ENCODE data around the gene FHIT.
"Not testable (repeated sequence)": the region's sequence is repeated elsewhere in the genome, so short reads cannot be mapped to it uniquely, and the experiment has no call there.

The FHIT gene

GRCh38 chr3:59818919-59819300, 1432.3 kb downstream of the FHIT start:
- DNase-seq (ENCODE audit: low read depth in 1 of 2, low spot score in 1 of 2): no peak

- DNase-seq (ENCODE audit: low read depth in 1 of 2, low spot score in 1 of 2): no peak
Observed at GRCh38 chr3:59818033-59818918, 1433.0 kb downstream of the FHIT start.

DNA sequence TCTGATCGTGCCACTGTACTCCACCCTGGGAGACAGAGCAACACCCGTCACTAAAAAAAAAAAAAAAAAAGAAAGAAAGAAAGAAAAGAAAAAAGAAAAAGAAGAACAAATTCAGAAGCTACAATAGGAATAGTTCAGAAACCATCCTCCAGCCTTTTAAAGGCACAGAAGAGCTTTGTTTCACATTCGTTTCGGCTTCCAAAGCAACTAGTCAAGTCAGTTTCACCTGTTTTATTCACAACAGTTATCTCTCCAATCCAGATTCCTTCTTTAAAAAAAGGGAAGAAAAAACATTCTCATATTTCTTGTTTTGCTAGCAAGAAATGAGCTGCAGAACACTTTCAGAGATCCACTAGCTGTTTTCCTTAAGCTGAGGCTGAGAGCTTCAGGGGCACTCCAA, 1433.7 kb downstream of the FHIT start:
- DNase-seq (ENCODE audit: low read depth in 1 of 2, low spot score in 1 of 2): no peak

- no peak for DNase-seq (ENCODE audit: low read depth in 1 of 2, low spot score in 1 of 2)
Observed at GRCh38 chr3:59816312-59816711, 1434.9 kb downstream of the FHIT start.

GRCh38 chr3:59813148-59813538, 1438.1 kb downstream of the FHIT start:
- DNase-seq (ENCODE audit: low read depth in 1 of 2, low spot score in 1 of 2): no peak

- DNase-seq (ENCODE audit: low read depth in 1 of 2, low spot score in 1 of 2): no peak
Observed at GRCh38 chr3:59812237-59813147, 1438.8 kb downstream of the FHIT start.

- no peak for DNase-seq (ENCODE audit: low read depth in 1 of 2, low spot score in 1 of 2)
Observed at GRCh38 chr3:59811160-59811559, 1440.1 kb downstream of the FHIT start.

DNA sequence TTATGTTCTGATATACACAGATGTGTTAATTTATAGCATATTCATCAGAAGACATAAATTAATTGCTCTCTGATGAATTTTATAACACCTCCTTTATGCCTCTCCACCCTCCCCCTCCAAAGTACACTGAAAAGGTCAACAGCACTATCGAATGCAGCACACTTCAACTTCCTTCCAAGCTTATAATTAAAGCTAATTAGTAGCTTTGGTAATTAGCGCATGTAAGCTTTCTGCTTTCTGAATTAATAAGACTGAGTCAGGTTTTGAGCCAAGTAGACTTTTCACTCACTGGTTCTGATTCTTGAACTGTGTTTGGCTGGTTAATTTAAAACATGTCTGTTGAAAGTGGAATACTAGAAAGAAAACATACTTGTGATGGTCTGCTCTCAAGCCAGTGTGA, 1440.6 kb downstream of the FHIT start:
- no peak for DNase-seq (ENCODE audit: low read depth in 1 of 2, low spot score in 1 of 2)

DNA sequence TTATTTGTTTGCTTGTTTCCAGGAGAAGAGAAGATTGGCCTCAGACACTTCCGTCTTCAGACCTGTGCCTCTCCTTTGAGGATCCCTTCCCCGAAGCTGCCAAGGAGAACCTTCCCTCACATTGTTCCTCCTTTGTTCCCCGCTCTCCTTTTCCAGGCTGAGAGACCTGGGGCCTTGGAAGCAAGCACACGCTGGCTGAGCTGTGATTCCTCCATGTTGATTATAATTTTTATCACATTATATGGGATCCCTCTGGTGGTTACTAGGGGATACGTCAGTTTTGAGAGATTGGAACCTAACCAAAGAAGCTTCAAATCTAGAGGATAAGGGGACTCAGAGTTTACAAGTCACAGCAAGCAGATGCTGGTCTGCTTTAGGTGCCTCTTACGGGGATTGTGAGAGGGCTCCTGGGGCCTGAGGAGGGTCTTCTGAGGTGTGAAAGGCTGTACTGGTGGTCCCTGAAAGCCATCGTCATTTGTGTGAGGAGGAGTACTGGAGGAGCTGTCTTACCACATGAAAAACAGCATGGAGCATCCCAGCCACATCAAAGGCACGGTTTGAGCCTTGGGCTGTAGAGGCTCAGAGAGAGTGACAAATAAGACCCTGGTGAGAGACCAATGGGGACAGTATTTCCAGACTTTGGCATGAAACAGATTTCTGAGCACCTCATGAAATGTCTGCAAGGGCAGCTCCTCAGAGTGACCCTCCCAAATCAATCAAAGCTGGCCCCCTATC, 1441.4 kb downstream of the FHIT start:
- DNase-seq (ENCODE audit: low read depth in 1 of 2, low spot score in 1 of 2): no peak

- DNase-seq (ENCODE audit: low read depth in 1 of 2, low spot score in 1 of 2): no peak
Observed at GRCh38 chr3:59809016-59809415, 1442.2 kb downstream of the FHIT start.

GRCh38 chr3:59808446-59808845, 1442.8 kb downstream of the FHIT start:
- DNase-seq (ENCODE audit: low read depth in 1 of 2, low spot score in 1 of 2): no peak

- DNase-seq (ENCODE audit: low read depth in 1 of 2, low spot score in 1 of 2): no peak
Observed at GRCh38 chr3:59803268-59803667, 1448.0 kb downstream of the FHIT start.

- DNase-seq (ENCODE audit: low read depth in 1 of 2, low spot score in 1 of 2): not testable (repeated sequence)
Observed at GRCh38 chr3:59802453-59802852, 1448.8 kb downstream of the FHIT start.

DNA sequence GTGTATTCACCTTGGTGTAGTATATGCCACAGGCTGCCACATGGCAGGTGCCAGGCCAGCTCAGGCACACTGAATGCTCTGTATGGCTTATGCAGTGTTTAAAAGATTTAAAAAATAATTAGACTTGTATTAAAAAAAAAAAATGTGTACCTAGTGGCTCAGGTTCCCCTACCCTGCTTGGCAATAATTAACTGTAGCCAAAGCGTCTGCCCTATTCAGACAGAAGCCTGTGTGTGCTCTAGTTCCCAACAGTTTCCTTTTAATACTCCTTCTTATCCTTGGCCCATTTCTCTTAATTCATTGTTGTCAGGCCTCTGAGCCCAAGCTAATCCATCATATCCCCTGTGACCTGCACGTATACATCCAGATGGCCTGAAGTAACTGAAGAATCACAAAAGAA, 1449.2 kb downstream of the FHIT start:
- no peak for DNase-seq (ENCODE audit: low read depth in 1 of 2, low spot score in 1 of 2)

DNA sequence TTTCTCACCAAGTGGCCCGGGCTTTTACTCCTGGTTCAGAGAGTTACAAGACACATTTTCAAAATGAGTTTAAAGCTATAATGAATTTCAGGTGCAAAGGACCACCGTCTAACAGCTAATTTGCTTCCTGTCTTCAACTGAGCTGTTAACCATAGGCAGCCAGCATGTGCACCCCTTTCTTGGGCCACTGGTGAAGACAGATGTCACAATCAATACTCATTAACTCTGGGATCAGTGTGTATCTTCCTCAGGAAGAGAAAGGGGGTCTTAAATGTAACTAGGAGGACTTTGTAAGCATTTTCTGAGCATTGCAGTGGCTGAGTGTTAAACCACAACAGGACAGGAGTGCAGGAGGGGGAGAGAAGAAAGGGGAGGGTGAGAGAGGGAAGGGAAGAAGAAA, 1450.8 kb downstream of the FHIT start:
- no peak for DNase-seq (ENCODE audit: low read depth in 1 of 2, low spot score in 1 of 2)

DNA sequence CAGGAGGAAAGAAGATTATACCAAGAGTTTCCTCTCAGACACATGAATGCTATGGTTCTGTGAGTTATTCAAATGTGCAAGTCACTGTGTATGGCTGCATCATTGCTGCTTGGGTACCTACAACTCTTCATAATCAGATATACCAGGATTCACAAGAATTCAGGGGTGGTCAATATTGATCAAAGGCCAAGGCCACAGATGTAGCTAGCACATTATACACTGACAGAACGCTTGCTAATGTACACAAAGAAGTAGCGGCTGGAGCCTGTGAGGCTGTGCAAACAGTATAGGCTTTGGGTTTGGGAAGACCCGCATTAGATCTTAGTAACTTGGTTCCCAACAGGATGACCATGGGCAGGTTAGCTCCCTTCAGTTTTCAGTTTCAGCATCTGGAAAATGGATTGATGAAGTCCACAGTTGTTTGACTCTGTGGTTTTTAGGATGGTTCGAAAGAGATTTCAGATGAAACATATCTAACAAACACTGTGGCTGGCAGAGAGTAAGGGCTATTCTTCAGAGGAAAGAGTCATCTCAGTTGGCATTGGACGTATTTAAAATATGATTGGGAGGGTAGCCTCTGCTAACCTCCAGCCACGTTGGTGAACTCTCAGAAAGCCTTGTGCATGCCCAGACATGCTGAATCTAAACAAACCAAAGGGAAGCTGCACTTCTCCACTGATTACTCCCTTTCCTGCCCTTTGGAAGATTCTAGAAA, 1452.7 kb downstream of the FHIT start:
- DNase-seq (ENCODE audit: low read depth in 1 of 2, low spot score in 1 of 2): no peak

- DNase-seq (ENCODE audit: low read depth in 1 of 2, low spot score in 1 of 2): no peak
Observed at GRCh38 chr3:59797533-59797932, 1453.7 kb downstream of the FHIT start.

- no peak for DNase-seq (ENCODE audit: low read depth in 1 of 2, low spot score in 1 of 2)
Observed at GRCh38 chr3:59796456-59796855, 1454.8 kb downstream of the FHIT start.

GRCh38 chr3:59795756-59796155, 1455.5 kb downstream of the FHIT start:
- no peak for DNase-seq (ENCODE audit: low read depth in 1 of 2, low spot score in 1 of 2)

DNA sequence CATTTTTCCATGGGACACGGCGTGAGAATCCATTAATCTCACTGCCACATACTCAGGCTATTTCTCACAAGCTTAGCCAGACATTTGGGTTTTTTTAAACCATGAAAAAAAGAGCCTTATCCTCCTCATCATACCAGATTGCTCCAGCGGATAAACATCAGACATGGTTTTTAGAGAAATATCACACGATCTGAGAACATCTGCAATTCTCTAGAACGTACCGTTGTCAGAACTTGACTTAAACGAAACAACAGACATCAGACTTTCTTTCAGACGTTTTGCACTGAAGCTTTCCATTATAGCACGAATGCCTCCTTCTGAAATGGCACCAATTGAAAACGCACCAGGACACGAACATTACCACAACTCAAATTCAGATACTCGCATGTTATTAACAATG, 1457.3 kb downstream of the FHIT start:
- no peak for DNase-seq (ENCODE audit: low read depth in 1 of 2, low spot score in 1 of 2)

DNA sequence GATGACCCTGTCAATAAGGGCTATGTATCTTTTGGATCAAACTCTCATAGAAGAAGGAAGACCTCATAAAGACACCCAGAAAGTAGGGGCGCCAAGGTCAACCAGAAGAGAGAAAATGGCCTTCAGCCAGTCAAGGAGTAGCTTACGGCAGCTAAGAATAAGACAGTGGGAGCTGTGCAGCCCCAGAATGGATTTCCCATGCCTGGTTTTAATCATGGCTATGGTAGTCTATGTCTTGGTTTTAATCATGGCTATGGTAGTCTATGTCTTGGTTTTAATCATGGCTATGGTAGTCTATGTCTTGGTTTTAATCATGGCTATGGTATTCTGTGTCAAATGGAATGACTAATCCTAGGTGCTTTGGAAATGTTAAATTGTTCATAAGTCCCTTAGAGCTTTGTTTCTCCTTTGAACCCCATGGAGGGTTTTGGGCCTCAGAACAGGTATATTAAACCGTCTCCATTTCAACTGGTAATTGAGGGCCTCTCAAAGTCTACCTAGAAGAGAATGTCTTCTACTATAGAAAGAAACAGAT, 1459.4 kb downstream of the FHIT start:
- no peak for DNase-seq (ENCODE audit: low read depth in 1 of 2, low spot score in 1 of 2)

Measured in activated T-helper 1 cell treated with anti-CD3 and anti-CD28 coated beads, Interleukin-2, amount 50 U/mL, for 16 hours (primary cell).